GM12878 (cell line): ENCODE measurements around the gene OR14A2. TPM values are rescaled to one million over a fixed set of nuclear protein-coding genes. Genes with fewer than 3 reads are reported as not detected.

Source experiments
- ATAC-seq: fragments of 200-7000 bp; cut with Tn5 transposase; 3 replicates; pipeline ENCODE4 v1.9.1; 2020; ENCODE audit warnings: mild to moderate bottlenecking, moderate library complexity
- BruUV-seq: library from RNA; stranded (reverse); fragments of 400-500 nt; replicated peaks from 2 replicates; lab custom pipeline; 2021; lab: Mats Ljungman, UMichigan
- CTCF ChIA-PET: fragments of 300-600 bp; sonication (Branson Sonifier 250); formaldehyde crosslinking; extraction: SDS; loops from one replicate; lab custom pipeline; 2021; ENCODE audit warnings: inconsistent platforms; lab: Yijun Ruan, JAX
- POLR2A ChIA-PET: fragments of 350-600 bp; formaldehyde crosslinking; extraction: SDS; loops from one replicate; lab custom pipeline; 2021; ENCODE audit warnings: inconsistent platforms; lab: Charles Lee
- RAD21 ChIA-PET: fragments of 300-600 bp; sonication (Branson Sonifier 250); formaldehyde crosslinking; loops from one replicate; lab custom pipeline; 2023; ENCODE audit warnings: antibody characterized with exemption; ENCODE audit not compliant: unreplicated experiment; lab: Charles Lee
- SMC1A ChIA-PET: fragments of 300-600 bp; sonication (Branson Sonifier 250); formaldehyde crosslinking; loops from one replicate; lab custom pipeline; 2023; ENCODE audit not compliant: unreplicated experiment, uncharacterized antibody; lab: Charles Lee
- DNase-seq: peaks from one replicate; pipeline ENCODE4 v3.0.0-alpha.2; 2011; ENCODE audit warnings: low read depth, low spot score
- FAIRE-seq: peaks from 3 replicates; lab custom pipeline; 2011; peaks lifted over from hg19 to GRCh38; lab: Jason Lieb, UNC
- H2AFZ ChIP-seq: 2 replicates; pipeline ENCODE4 v1.6.0; 2011; ENCODE audit warnings: low read depth, low read length, control low read depth; ENCODE audit not compliant: control insufficient read depth
- H3K27ac ChIP-seq: 2 replicates; pipeline ENCODE4 v1.5.1; 2011; ENCODE audit warnings: control low read depth; ENCODE audit not compliant: control insufficient read depth, insufficient read depth
- H3K27me3 ChIP-seq, 2 experiments: replicated peaks in 1 of 2; 2 replicates each; pipeline versions ENCODE4 v1.6.0 to v1.6.1; 2011; ENCODE audit warnings: low read length in 1 of 2; ENCODE audit not compliant: control insufficient read depth in 2 of 2, insufficient read depth in 2 of 2
- H3K36me3 ChIP-seq, 2 experiments: 2 replicates each; pipeline ENCODE4 v1.5.1; 2011; ENCODE audit warnings: low read length in 1 of 2; ENCODE audit not compliant: control insufficient read depth in 2 of 2, insufficient read depth in 2 of 2
- H3K4me1 ChIP-seq: 2 replicates; pipeline ENCODE4 v1.6.1; 2011; ENCODE audit warnings: mild to moderate bottlenecking, low read length, moderate library complexity, mixed read lengths; ENCODE audit not compliant: control insufficient read depth, insufficient read depth
- H3K4me2 ChIP-seq: 2 replicates; pipeline ENCODE4 v1.6.0; 2011; ENCODE audit warnings: control low read depth; ENCODE audit not compliant: control insufficient read depth, insufficient read depth
- H3K4me3 ChIP-seq: fragments of 200-600 bp; sonication (generic); 2 replicates; pipeline ENCODE4 v1.5.1; 2016
- H3K79me2 ChIP-seq: 2 replicates; pipeline ENCODE4 v1.6.0; 2011; ENCODE audit warnings: low read length; ENCODE audit not compliant: control insufficient read depth, insufficient read depth
- H3K9ac ChIP-seq: 2 replicates; pipeline ENCODE4 v1.8.0; 2011; ENCODE audit warnings: low read length, control low read depth, mixed read lengths; ENCODE audit not compliant: control insufficient read depth, insufficient read depth
- H3K9me3 ChIP-seq: replicated peaks from 3 replicates; pipeline ENCODE4 v1.5.1; 2011; ENCODE audit warnings: mild to moderate bottlenecking, low read length; ENCODE audit not compliant: control insufficient read depth, insufficient read depth
- H4K20me1 ChIP-seq: 2 replicates; pipeline ENCODE4 v1.6.0; 2011; ENCODE audit not compliant: control insufficient read depth, insufficient read depth
- FOS ChIP-seq: IDR thresholded peaks from 3 replicates; pipeline ENCODE4 v1.6.1; 2011; ENCODE audit warnings: borderline replicate concordance; ENCODE audit not compliant: insufficient read length; ENCODE audit errors: extremely low read depth
- GABPA ChIP-seq: IDR thresholded peaks from 2 replicates; pipeline ENCODE4 v1.6.1; 2014; ENCODE audit warnings: antibody characterized with exemption, low read depth, mild to moderate bottlenecking, inconsistent platforms
- IRF4 ChIP-seq: IDR thresholded peaks from 2 replicates; pipeline ENCODE4 v1.6.1; 2011; ENCODE audit warnings: low read depth, low read length
- MEF2B ChIP-seq: fragments of 450-650 bp; IDR thresholded peaks from 2 replicates; pipeline ENCODE4 v1.6.1; 2018; ENCODE audit warnings: mild to moderate bottlenecking, moderate library complexity; ENCODE audit not compliant: partially characterized antibody, poor library complexity, severe bottlenecking
- NFYA ChIP-seq: IDR thresholded peaks from 2 replicates; pipeline ENCODE4 v1.6.1; 2011; ENCODE audit warnings: low read depth, mild to moderate bottlenecking, low read length, improper control_type of control experiment, borderline replicate concordance
- NR2C2 ChIP-seq: IDR thresholded peaks from 2 replicates; pipeline ENCODE4 v1.6.1; 2011; ENCODE audit warnings: borderline replicate concordance, low read depth; ENCODE audit not compliant: control insufficient read depth, insufficient read length
- RBBP5 ChIP-seq: fragments of 200-600 bp; sonication (generic); conservative IDR thresholded peaks from 2 replicates; pipeline ENCODE4 v1.6.1; 2016
- RCOR1 ChIP-seq: conservative IDR thresholded peaks from 2 replicates; pipeline ENCODE4 v1.6.1; 2012; ENCODE audit warnings: low read depth, low read length, improper control_type of control experiment
- SPI1 ChIP-seq: IDR thresholded peaks from 2 replicates; pipeline ENCODE4 v1.6.1; 2011; ENCODE audit warnings: low read depth, mild to moderate bottlenecking, low read length, moderate library complexity, borderline replicate concordance; ENCODE audit not compliant: insufficient read depth
- WGBS: methylation state at CpG from one replicate; pipeline ENCODE4 v1.1.6; 2016; ENCODE audit warnings: low lambda C conversion rate; ENCODE audit not compliant: insufficient replicate concordance, insufficient coverage; ENCODE audit errors: missing lambda C conversion rate; 5-methylcytosine and 5-hydroxymethylcytosine counted together
- in situ Hi-C: fragments of 300-500 bp; cut with MboI; formaldehyde crosslinking; loops from 9 replicates; pipeline ENCODE4 v1.14.3; 2018; ENCODE audit warnings: mixed read lengths
- intact Hi-C: fragments of 100-400 bp; cut with micrococcal nuclease; formaldehyde crosslinking; loops from one replicate; pipeline ENCODE4 v1.14.2; 2022; ENCODE audit not compliant: unreplicated experiment
- polyA plus RNA-seq, 11 experiments: library from polyadenylated mRNA; depleted of rRNA in 4 of 11; unstranded in 6 of 11; stranded (reverse) in 5 of 11; fragments of >200 nt; fragmentation: Nextera tagmentation in 4 of 11; fragmentation: Illumina TruSeq in 1 of 11; extraction: Ambion mirVana in 4 of 11; extraction: Trizol in 1 of 11; gene quantifications; 1 replicate in 1 of 11; 2 replicates in 10 of 11; pipeline versions ENCODE4 v1.2.1 to v1.2.3, GENCODE V29; 2011 to 2016; ENCODE audit warnings: inconsistent platforms in 2 of 11, missing spikeins in 2 of 11, low read depth in 1 of 11
- total RNA-seq, 4 experiments: library from RNA; depleted of rRNA in 3 of 4; stranded (reverse); fragments of >200 nt in 3 of 4; fragmentation: Illumina TruSeq in 1 of 4; extraction: Trizol in 1 of 4; gene quantifications; 2 replicates each; pipeline versions ENCODE4 v1.2.1 to v1.2.3, GENCODE V29; 2013 to 2021
- TF ChIP-seq, protein P1 (sequence below): fragments of 450-650 bp; IDR thresholded peaks from 2 replicates; pipeline ENCODE4 v1.6.1; 2017; ENCODE audit warnings: mild to moderate bottlenecking
- TF ChIP-seq, protein P2 (sequence below): fragments of 450-650 bp; IDR thresholded peaks from 2 replicates; pipeline ENCODE4 v1.6.1; 2017; ENCODE audit warnings: low read depth, mild to moderate bottlenecking, moderate library complexity
- TF ChIP-seq, protein P3 (sequence below): fragments of 150-350 bp; IDR thresholded peaks from 2 replicates; pipeline ENCODE4 v1.6.1; 2016; ENCODE audit warnings: low read depth, low read length

Gene OR14A2
- total and polyA plus RNA-seq, 10 of the 15 experiments (the other 5 are each of a cell fraction or from before 2014, with no cell fraction given), result not detected

DNA sequence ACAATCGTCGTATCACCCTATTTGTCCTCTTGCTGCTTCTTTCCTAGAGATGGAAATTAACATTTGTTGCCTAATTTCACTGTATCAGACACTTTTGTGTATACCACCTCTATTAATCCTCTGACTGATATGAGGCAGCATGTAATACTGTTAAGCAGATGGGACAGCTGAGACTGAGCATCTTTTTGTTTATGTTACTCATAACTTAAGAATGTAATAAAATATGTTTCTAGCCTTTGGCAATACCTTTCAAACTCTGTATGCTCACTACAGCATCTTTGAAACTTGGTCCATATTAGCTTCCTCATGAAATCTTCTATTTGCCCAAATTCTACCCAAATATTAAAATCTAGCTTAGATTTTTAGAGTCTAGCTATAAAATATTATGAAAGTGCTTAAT lies 7.2 kb downstream of the OR14A2 start:
- ChIA-PET SMC1A (no interaction called here), RAD21 (no interaction called here)
- FAIRE-seq, result no peak

DNA sequence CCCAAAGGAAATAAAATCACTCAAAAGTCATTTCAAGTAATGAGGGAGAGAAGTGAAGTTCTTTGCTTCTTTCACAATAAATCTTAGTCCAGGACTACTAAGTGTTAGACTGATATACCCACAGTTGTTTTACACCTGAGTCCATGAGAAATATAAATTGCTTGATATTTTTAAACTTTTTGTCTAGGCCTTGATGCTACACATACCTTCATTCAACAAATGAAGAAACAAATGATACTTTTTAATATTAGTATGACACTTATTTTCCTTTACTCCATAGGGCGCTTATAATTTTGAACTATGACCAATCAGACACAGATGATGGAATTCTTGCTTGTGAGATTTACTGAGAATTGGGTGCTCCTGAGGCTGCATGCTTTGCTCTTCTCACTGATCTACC lies 9.6 kb downstream of the OR14A2 start, which contains the start of gene OR14K1:
TSS of gene OR14K1 (plus strand) at position 301 of the 400 bp plus-strand sequence. CDS start at position 301, 0 bp downstream.
- H3K4me1 ChIP-seq, result no peaks in the 10 kb centered on the region
- WGBS, result 56% methylated on average over 1 of the region's 1 CpG
- RAD21 ChIA-PET, result no interaction called here
- H2AFZ ChIP-seq, result no peak within 1 kb of the TSS
- no peaks in the 10 kb centered on the region for H3K79me2 ChIP-seq
- no peaks in the 10 kb centered on the region for H4K20me1 ChIP-seq
- H3K9ac ChIP-seq, result no peak within 1 kb of the TSS
- intact Hi-C loops, result no loop called here
- no peaks in the 10 kb centered on the region for H3K9me3 ChIP-seq
- DNase-seq (no peak), FAIRE-seq (no peak), ATAC-seq (no peak)
- no peak within 1 kb of the TSS for H3K4me2 ChIP-seq
- CTCF ChIA-PET, result no interaction called here
- H3K27ac ChIP-seq, result no peak within 1 kb of the TSS
- no peaks in the 10 kb centered on the region for H3K36me3 ChIP-seq
- in situ Hi-C loops, result no loop called here
- SMC1A ChIA-PET, result no interaction called here
- no peak within 1 kb of the TSS for H3K4me3 ChIP-seq
- POLR2A ChIA-PET, result no interaction called here
- no TSS peak for BruUV-seq
- no peaks in the 10 kb centered on the region for H3K27me3 ChIP-seq
- TF ChIP-seq IRF4 (no peak), MEF2B (no peak), RCOR1 (no peak), NFYA (no peak), GABPA (no peak), NR2C2 (no peak)
- TF ChIP-seq, protein P1, sequence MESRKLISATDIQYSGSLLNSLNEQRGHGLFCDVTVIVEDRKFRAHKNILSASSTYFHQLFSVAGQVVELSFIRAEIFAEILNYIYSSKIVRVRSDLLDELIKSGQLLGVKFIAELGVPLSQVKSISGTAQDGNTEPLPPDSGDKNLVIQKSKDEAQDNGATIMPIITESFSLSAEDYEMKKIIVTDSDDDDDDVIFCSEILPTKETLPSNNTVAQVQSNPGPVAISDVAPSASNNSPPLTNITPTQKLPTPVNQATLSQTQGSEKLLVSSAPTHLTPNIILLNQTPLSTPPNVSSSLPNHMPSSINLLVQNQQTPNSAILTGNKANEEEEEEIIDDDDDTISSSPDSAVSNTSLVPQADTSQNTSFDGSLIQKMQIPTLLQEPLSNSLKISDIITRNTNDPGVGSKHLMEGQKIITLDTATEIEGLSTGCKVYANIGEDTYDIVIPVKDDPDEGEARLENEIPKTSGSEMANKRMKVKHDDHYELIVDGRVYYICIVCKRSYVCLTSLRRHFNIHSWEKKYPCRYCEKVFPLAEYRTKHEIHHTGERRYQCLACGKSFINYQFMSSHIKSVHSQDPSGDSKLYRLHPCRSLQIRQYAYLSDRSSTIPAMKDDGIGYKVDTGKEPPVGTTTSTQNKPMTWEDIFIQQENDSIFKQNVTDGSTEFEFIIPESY, result no peak
- TF ChIP-seq, protein P2, sequence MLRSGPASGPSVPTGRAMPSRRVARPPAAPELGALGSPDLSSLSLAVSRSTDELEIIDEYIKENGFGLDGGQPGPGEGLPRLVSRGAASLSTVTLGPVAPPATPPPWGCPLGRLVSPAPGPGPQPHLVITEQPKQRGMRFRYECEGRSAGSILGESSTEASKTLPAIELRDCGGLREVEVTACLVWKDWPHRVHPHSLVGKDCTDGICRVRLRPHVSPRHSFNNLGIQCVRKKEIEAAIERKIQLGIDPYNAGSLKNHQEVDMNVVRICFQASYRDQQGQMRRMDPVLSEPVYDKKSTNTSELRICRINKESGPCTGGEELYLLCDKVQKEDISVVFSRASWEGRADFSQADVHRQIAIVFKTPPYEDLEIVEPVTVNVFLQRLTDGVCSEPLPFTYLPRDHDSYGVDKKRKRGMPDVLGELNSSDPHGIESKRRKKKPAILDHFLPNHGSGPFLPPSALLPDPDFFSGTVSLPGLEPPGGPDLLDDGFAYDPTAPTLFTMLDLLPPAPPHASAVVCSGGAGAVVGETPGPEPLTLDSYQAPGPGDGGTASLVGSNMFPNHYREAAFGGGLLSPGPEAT, result no peak
- TF ChIP-seq, protein P3, sequence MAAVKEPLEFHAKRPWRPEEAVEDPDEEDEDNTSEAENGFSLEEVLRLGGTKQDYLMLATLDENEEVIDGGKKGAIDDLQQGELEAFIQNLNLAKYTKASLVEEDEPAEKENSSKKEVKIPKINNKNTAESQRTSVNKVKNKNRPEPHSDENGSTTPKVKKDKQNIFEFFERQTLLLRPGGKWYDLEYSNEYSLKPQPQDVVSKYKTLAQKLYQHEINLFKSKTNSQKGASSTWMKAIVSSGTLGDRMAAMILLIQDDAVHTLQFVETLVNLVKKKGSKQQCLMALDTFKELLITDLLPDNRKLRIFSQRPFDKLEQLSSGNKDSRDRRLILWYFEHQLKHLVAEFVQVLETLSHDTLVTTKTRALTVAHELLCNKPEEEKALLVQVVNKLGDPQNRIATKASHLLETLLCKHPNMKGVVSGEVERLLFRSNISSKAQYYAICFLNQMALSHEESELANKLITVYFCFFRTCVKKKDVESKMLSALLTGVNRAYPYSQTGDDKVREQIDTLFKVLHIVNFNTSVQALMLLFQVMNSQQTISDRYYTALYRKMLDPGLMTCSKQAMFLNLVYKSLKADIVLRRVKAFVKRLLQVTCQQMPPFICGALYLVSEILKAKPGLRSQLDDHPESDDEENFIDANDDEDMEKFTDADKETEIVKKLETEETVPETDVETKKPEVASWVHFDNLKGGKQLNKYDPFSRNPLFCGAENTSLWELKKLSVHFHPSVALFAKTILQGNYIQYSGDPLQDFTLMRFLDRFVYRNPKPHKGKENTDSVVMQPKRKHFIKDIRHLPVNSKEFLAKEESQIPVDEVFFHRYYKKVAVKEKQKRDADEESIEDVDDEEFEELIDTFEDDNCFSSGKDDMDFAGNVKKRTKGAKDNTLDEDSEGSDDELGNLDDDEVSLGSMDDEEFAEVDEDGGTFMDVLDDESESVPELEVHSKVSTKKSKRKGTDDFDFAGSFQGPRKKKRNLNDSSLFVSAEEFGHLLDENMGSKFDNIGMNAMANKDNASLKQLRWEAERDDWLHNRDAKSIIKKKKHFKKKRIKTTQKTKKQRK, result no peak

More for the DNA sequence above, 7.2 kb downstream of the OR14A2 start:
- H3K9ac ChIP-seq, result no peak overlapping the region
- WGBS, result 27% methylated on average over 2 of the region's 2 CpGs
- in situ Hi-C loops, result no loop called here
- DNase-seq, result no peak
- no peak overlapping the region for H3K4me2 ChIP-seq
- no peak for ATAC-seq
- H3K79me2 ChIP-seq, result no peaks in the 10 kb centered on the region
- no TSS peak for BruUV-seq
- no peak overlapping the region for H2AFZ ChIP-seq
- POLR2A ChIA-PET, result no interaction called here
- no peaks in the 10 kb centered on the region for H3K27me3 ChIP-seq
- CTCF ChIA-PET, result no interaction called here
- H3K4me1 ChIP-seq, result no peaks in the 10 kb centered on the region
- H3K9me3 ChIP-seq, result no peaks in the 10 kb centered on the region
- H3K36me3 ChIP-seq, result no peaks in the 10 kb centered on the region
- H4K20me1 ChIP-seq, result no peaks in the 10 kb centered on the region
- TF ChIP-seq FOS, result no peak
- no peak for TF ChIP-seq SPI1
- TF ChIP-seq RBBP5, result no peak
- H3K27ac ChIP-seq, result no peak overlapping the region
- no peak overlapping the region for H3K4me3 ChIP-seq
- intact Hi-C loops, result no loop called here
